ENCODE measurements around the gene CHRNA7.

Gene CHRNA7

GRCh38 chr15:32099097-32099785, 68.9 kb downstream of the CHRNA7 start:
- no peak overlapping the region for H3K27ac ChIP-seq
- TF ChIP-seq ZFX (IDR thresholded peaks at IDR 0.05; ENCODE audit: borderline replicate concordance) (no peak), CTCF (IDR thresholded peaks at IDR 0.05) (no peak)

DNA sequence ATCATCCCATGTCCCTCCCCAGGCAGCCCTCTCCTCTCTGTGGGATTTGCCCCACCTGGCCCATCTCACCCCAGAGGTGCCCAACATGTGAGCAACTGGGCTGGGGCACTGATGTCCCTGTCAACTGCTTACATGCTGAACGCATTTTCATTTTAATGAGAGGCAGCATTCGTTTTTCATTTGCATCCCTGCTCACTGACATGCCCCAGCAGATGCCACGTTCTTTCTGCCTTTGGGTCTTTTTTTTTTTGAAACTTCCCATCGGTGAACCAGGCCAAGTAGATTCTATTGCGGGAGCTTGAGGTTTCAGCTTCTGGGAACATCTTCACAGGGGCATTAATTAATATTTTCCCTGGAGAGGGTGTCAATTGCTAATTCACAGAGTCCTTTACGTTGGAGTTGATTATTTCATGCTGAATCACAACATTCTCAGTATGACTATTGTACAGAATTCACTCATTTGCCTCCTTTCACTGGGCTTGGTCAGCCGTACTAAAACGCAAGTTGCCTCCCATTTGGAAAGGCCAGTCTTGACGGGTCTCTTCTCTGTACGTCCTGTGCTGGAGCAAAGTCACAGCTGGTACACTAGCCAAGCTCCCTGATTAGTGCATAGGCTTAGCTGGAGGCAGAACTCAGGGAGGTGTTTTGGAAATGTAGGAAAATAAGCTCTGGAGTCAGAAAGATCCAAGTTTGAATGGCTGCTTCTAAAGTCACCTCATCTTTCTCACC, 69.8 kb downstream of the CHRNA7 start:
- H3K27ac ChIP-seq, result no peak overlapping the region
- TF ChIP-seq CTCF (IDR thresholded peaks at IDR 0.05) (no peak), ZFX (IDR thresholded peaks at IDR 0.05; ENCODE audit: borderline replicate concordance) (no peak)

DNA sequence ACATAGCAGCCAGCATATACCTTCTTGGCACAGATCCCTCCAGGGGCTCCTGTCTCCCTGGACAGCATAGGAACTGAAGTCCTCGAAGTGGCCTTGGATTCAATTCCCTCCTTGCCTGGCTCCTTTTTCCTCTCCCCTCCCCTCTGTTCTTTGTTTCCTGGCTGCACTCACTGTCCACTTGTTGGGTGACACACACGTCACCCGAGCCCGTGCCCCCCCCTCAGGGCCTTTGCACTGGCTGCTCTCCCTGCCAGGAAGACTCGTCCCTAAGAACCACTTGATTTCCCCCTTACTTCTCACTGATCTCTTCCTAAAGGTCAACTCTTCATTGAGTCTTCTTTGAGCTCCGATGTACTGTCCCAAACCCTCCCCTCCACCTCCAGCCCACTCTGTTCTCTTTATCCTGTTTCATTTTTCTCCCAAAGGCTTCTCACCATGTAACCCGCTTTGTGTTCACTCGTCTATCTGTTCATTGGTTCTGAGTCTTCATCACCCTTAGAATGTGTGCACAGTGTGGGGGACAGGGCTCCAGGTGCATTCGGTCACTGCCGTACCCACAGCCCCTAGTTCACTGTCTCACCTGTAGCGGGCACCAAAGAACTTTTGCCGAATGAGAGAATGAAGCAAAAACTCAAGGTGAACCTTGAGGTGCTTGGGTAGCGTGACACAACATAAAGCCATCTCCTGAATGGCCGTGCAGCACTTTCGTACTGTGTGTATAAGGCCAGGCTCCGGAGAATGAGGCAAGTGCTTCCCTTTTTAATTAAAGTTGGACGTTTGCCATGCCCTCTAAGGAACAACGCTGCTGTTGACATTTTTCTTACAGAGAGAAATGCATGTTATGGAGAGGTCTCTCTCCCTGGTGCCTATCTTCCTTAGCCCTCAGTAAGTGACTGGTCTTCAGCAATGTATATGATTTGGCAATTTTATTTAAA, 74.0 kb downstream of the CHRNA7 start:
- H3K27ac ChIP-seq, result no peak overlapping the region
- TF ChIP-seq ZFX (IDR thresholded peaks at IDR 0.05; ENCODE audit: borderline replicate concordance) (no peak), CTCF (IDR thresholded peaks at IDR 0.05) (0 out of 2 replicates have a peak, but pooled peaks have one; percentile 14)

GRCh38 chr15:32105258-32106241, 75.2 kb downstream of the CHRNA7 start:
- TF ChIP-seq ZFX (IDR thresholded peaks at IDR 0.05; ENCODE audit: borderline replicate concordance), result no peak
- no peak for TF ChIP-seq CTCF (IDR thresholded peaks at IDR 0.05)
- H3K27ac ChIP-seq, result no peak overlapping the region

GRCh38 chr15:32106401-32107381, 76.4 kb downstream of the CHRNA7 start:
- no peak overlapping the region for H3K27ac ChIP-seq

More at GRCh38 chr15:32106401-32107381, 76.4 kb downstream of the CHRNA7 start:
- no peak for TF ChIP-seq CTCF (IDR thresholded peaks at IDR 0.05)
- no peak for TF ChIP-seq ZFX (IDR thresholded peaks at IDR 0.05; ENCODE audit: borderline replicate concordance)
